ENCODE results near the gene ADAMTSL3.

DNA sequence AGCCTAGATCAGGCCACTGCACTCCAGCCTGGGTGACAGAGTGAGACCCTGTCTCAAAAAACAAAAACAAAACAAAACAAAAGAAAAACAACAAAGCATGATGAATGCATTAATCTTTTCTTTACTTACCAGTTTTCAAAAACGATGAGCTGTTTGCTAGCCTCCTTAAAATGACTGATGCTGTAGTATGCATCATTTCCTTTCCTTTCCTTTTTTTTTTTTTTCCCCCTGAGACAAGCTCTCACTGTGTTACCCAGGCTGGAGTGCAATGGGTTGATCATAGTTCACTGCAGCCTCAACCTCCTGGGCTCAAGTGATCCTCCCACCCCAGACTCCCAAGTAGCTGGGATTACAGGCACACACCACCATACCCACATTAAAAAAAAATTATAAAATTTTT is 202.0 kb downstream of the ADAMTSL3 start:
- TF ChIP-seq, protein P1, sequence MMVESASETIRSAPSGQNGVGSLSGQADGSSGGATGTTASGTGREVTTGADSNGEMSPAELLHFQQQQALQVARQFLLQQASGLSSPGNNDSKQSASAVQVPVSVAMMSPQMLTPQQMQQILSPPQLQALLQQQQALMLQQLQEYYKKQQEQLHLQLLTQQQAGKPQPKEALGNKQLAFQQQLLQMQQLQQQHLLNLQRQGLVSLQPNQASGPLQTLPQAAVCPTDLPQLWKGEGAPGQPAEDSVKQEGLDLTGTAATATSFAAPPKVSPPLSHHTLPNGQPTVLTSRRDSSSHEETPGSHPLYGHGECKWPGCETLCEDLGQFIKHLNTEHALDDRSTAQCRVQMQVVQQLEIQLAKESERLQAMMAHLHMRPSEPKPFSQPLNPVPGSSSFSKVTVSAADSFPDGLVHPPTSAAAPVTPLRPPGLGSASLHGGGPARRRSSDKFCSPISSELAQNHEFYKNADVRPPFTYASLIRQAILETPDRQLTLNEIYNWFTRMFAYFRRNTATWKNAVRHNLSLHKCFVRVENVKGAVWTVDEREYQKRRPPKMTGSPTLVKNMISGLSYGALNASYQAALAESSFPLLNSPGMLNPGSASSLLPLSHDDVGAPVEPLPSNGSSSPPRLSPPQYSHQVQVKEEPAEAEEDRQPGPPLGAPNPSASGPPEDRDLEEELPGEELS (CRISPR knock-in tag; IDR thresholded peaks at IDR 0.05), result no peak
- TF ChIP-seq SOX15 (CRISPR knock-in tag; IDR thresholded peaks at IDR 0.05), result no peak
- TF ChIP-seq, protein P2, sequence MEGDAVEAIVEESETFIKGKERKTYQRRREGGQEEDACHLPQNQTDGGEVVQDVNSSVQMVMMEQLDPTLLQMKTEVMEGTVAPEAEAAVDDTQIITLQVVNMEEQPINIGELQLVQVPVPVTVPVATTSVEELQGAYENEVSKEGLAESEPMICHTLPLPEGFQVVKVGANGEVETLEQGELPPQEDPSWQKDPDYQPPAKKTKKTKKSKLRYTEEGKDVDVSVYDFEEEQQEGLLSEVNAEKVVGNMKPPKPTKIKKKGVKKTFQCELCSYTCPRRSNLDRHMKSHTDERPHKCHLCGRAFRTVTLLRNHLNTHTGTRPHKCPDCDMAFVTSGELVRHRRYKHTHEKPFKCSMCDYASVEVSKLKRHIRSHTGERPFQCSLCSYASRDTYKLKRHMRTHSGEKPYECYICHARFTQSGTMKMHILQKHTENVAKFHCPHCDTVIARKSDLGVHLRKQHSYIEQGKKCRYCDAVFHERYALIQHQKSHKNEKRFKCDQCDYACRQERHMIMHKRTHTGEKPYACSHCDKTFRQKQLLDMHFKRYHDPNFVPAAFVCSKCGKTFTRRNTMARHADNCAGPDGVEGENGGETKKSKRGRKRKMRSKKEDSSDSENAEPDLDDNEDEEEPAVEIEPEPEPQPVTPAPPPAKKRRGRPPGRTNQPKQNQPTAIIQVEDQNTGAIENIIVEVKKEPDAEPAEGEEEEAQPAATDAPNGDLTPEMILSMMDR (IDR thresholded peaks at IDR 0.05), result no peak
- TF ChIP-seq, protein P3, sequence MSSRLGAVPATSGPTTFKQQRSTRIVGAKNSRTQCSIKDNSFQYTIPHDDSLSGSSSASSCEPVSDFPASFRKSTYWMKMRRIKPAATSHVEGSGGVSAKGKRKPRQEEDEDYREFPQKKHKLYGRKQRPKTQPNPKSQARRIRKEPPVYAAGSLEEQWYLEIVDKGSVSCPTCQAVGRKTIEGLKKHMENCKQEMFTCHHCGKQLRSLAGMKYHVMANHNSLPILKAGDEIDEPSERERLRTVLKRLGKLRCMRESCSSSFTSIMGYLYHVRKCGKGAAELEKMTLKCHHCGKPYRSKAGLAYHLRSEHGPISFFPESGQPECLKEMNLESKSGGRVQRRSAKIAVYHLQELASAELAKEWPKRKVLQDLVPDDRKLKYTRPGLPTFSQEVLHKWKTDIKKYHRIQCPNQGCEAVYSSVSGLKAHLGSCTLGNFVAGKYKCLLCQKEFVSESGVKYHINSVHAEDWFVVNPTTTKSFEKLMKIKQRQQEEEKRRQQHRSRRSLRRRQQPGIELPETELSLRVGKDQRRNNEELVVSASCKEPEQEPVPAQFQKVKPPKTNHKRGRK (CRISPR knock-in tag; IDR thresholded peaks at IDR 0.05; ENCODE audit: borderline replicate concordance), result no peak
- no peak for TF ChIP-seq ESRRA (CRISPR knock-in tag; IDR thresholded peaks at IDR 0.05; ENCODE audit: borderline replicate concordance)
- TF ChIP-seq ZNF138 (CRISPR knock-in tag; conservative IDR thresholded peaks at IDR 0.05), result no peak
- TF ChIP-seq HMGA2 (CRISPR knock-in tag; IDR thresholded peaks at IDR 0.05), result no peak
- TF ChIP-seq SP1 (CRISPR knock-in tag; conservative IDR thresholded peaks at IDR 0.05), result no peak
- TF ChIP-seq, protein P4, sequence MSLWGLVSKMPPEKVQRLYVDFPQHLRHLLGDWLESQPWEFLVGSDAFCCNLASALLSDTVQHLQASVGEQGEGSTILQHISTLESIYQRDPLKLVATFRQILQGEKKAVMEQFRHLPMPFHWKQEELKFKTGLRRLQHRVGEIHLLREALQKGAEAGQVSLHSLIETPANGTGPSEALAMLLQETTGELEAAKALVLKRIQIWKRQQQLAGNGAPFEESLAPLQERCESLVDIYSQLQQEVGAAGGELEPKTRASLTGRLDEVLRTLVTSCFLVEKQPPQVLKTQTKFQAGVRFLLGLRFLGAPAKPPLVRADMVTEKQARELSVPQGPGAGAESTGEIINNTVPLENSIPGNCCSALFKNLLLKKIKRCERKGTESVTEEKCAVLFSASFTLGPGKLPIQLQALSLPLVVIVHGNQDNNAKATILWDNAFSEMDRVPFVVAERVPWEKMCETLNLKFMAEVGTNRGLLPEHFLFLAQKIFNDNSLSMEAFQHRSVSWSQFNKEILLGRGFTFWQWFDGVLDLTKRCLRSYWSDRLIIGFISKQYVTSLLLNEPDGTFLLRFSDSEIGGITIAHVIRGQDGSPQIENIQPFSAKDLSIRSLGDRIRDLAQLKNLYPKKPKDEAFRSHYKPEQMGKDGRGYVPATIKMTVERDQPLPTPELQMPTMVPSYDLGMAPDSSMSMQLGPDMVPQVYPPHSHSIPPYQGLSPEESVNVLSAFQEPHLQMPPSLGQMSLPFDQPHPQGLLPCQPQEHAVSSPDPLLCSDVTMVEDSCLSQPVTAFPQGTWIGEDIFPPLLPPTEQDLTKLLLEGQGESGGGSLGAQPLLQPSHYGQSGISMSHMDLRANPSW (CRISPR knock-in tag; conservative IDR thresholded peaks at IDR 0.05; ENCODE audit: low read depth), result no peak
- TF ChIP-seq TCF7 (CRISPR knock-in tag; IDR thresholded peaks at IDR 0.05; ENCODE audit: low read depth), result no peak
- no peak for TF ChIP-seq ZNF263 (CRISPR knock-in tag; IDR thresholded peaks at IDR 0.05; ENCODE audit: low read depth)
- TF ChIP-seq, protein P5, sequence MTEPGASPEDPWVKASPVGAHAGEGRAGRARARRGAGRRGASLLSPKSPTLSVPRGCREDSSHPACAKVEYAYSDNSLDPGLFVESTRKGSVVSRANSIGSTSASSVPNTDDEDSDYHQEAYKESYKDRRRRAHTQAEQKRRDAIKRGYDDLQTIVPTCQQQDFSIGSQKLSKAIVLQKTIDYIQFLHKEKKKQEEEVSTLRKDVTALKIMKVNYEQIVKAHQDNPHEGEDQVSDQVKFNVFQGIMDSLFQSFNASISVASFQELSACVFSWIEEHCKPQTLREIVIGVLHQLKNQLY (CRISPR knock-in tag; IDR thresholded peaks at IDR 0.05), result no peak
